HepG2 (cell line): ENCODE results near the gene ANKRD12. TPM values are rescaled to one million over a fixed set of nuclear protein-coding genes. Genes with fewer than 3 reads are reported as not detected.

ENCODE experiments used
- ADNP ChIP-seq: sonication (generic); formaldehyde crosslinking; IDR thresholded peaks from 2 replicates; pipeline ENCODE4 v1.4.0; 2020; ENCODE audit warnings: missing genetic modification reagents
- ARHGAP35 ChIP-seq: sonication (generic); formaldehyde crosslinking; IDR thresholded peaks from 2 replicates; pipeline ENCODE4 v1.9.0; 2022; ENCODE audit warnings: mild to moderate bottlenecking, inconsistent platforms, moderate library complexity, missing genetic modification reagents, borderline replicate concordance
- EED ChIP-seq: sonication (generic); formaldehyde crosslinking; IDR thresholded peaks from 2 replicates; pipeline ENCODE4 v1.5.0; 2020; ENCODE audit warnings: mild to moderate bottlenecking, missing genetic modification reagents
- ELF4 ChIP-seq: sonication (generic); formaldehyde crosslinking; IDR thresholded peaks from 2 replicates; pipeline ENCODE4 v1.5.0; 2020; ENCODE audit warnings: missing genetic modification reagents, mild to moderate bottlenecking, moderate library complexity, borderline replicate concordance
- FOXA3 ChIP-seq: IDR thresholded peaks from 2 replicates; pipeline ENCODE4 v1.6.1; 2016; ENCODE audit warnings: missing genetic modification reagents, missing compliant biosample characterization
- MTA3 ChIP-seq: sonication (generic); formaldehyde crosslinking; IDR thresholded peaks from 2 replicates; pipeline ENCODE4 v1.4.0; 2020; ENCODE audit warnings: missing genetic modification reagents
- NFYB ChIP-seq: sonication (generic); formaldehyde crosslinking; IDR thresholded peaks from 2 replicates; pipeline ENCODE4 v1.4.0; 2020; ENCODE audit warnings: missing genetic modification reagents
- PTBP1 ChIP-seq: fragments of 200-400 bp; formaldehyde crosslinking; IDR thresholded peaks from 2 replicates; pipeline ENCODE4 v1.6.1; 2018; ENCODE audit warnings: low read length, low read depth; ENCODE audit not compliant: poor library complexity, severe bottlenecking
- RNF219 ChIP-seq: sonication (generic); formaldehyde crosslinking; IDR thresholded peaks from 2 replicates; pipeline ENCODE4 v1.5.0; 2020; ENCODE audit warnings: mild to moderate bottlenecking, missing genetic modification reagents
- SMAD3 ChIP-seq: sonication (generic); formaldehyde crosslinking; IDR thresholded peaks from 2 replicates; pipeline ENCODE4 v1.4.0; 2020; ENCODE audit warnings: missing genetic modification reagents
- SMYD3 ChIP-seq: sonication (generic); formaldehyde crosslinking; IDR thresholded peaks from 2 replicates; pipeline ENCODE4 v1.8.1; 2023; ENCODE audit warnings: mild to moderate bottlenecking, missing genetic modification reagents
- STAT5B ChIP-seq: sonication (generic); formaldehyde crosslinking; IDR thresholded peaks from 2 replicates; pipeline ENCODE4 v1.4.0; 2020; ENCODE audit warnings: missing genetic modification reagents
- TCF7L2 ChIP-seq: IDR thresholded peaks from 2 replicates; pipeline ENCODE4 v1.6.1; 2011; ENCODE audit warnings: mild to moderate bottlenecking, low read depth, low read length, moderate library complexity
- U2AF2 ChIP-seq: fragments of 200-400 bp; formaldehyde crosslinking; IDR thresholded peaks from 2 replicates; pipeline ENCODE4 v1.6.1; 2017; ENCODE audit warnings: low read depth, mild to moderate bottlenecking, low read length
- ZNF281 ChIP-seq: sonication (generic); formaldehyde crosslinking; IDR thresholded peaks from 2 replicates; pipeline ENCODE4 v1.4.0; 2020; ENCODE audit warnings: missing genetic modification reagents, borderline replicate concordance
- ZNF468 ChIP-seq: sonication (generic); formaldehyde crosslinking; IDR thresholded peaks from 2 replicates; pipeline ENCODE4 v1.8.0; 2022; ENCODE audit warnings: mild to moderate bottlenecking, moderate library complexity, missing genetic modification reagents
- ZNF530 ChIP-seq: sonication (generic); formaldehyde crosslinking; IDR thresholded peaks from 2 replicates; pipeline ENCODE4 v1.5.0; 2020; ENCODE audit warnings: low read depth, mild to moderate bottlenecking, missing genetic modification reagents
- ZNF720 ChIP-seq: sonication (generic); formaldehyde crosslinking; IDR thresholded peaks from 2 replicates; pipeline ENCODE4 v1.4.0; 2020; ENCODE audit warnings: missing genetic modification reagents
- ZNF772 ChIP-seq: sonication (generic); formaldehyde crosslinking; IDR thresholded peaks from 2 replicates; pipeline ENCODE4 v1.5.0; 2020; ENCODE audit warnings: mild to moderate bottlenecking, missing genetic modification reagents
- ZXDC ChIP-seq: sonication (generic); formaldehyde crosslinking; IDR thresholded peaks from 2 replicates; pipeline ENCODE4 v1.5.0; 2020; ENCODE audit warnings: mild to moderate bottlenecking, missing genetic modification reagents
- polyA plus RNA-seq, 8 experiments: library from polyadenylated mRNA; depleted of rRNA in 3 of 8; stranded (reverse) in 7 of 8; unstranded in 1 of 8; fragments of >200 nt; fragmentation: Illumina TruSeq in 4 of 8; extraction: Trizol in 4 of 8; gene quantifications; 2 replicates each; pipeline versions ENCODE4 v1.2.1 to v1.2.3, GENCODE V29; 2011 to 2016; ENCODE audit warnings: low read depth in 4 of 8, missing spikeins in 1 of 8, mixed read lengths in 1 of 8; ENCODE audit not compliant: insufficient read depth in 1 of 8
- total RNA-seq, 5 experiments: library from RNA; depleted of rRNA; stranded (reverse); fragments of >200 nt; fragmentation: Illumina TruSeq; extraction: Trizol; gene quantifications; 2 replicates each; pipeline ENCODE4 v1.2.3, GENCODE V29; 2016; ENCODE audit warnings: low read depth in 1 of 5
- TF ChIP-seq, protein P1 (sequence below): sonication (generic); formaldehyde crosslinking; IDR thresholded peaks from 2 replicates; pipeline ENCODE4 v1.4.0; 2020; ENCODE audit warnings: missing genetic modification reagents, mild to moderate bottlenecking, borderline replicate concordance

ANKRD12 gene
- total and polyA plus RNA-seq, 2 of the 13 experiments (the other 11 are each of a cell fraction or from before 2014, with no cell fraction given), result 6.0 to 23.2 TPM

DNA sequence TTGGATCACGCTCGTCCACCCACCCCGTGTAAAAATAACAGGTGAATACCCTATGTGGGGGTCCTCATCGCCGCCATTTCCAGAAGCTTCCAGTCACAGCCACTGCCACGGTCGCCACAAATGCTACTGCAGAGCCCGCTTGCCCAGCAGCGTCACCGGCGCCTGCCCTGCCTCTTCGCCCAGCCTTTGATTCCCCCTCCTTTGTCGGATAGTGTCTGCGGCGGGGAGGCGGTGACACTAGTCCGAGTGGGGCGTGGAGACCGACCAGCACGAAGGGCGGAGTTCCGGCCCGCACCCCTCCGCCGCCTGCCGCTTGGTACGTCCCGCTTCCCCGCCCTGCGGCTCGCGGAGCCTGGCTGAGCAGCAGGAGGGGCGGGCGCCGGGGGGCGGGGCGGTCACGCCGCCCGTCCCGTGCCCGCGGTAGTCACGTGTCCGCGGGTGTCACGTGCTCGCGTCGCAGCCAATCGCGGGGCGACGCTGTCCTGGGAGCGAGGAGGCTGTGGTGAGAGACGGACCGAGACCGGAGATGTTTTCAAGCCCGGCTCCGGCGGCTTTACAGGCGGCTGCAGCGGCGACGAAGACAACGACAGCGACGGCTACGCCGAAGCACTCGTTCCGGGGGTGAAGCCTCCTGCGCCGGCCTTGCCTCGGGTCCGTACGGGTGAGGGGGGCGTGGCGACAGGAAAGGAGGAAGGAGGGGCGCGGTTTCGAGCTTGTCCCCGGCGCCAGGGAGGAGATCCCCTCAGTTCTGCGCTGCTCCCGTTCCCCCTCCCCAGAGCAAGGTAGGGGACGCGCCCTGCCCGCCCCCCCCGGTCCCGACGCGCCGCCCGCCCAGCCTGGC lies at the start of gene ANKRD12 (continued):
- TF ChIP-seq, protein P1, sequence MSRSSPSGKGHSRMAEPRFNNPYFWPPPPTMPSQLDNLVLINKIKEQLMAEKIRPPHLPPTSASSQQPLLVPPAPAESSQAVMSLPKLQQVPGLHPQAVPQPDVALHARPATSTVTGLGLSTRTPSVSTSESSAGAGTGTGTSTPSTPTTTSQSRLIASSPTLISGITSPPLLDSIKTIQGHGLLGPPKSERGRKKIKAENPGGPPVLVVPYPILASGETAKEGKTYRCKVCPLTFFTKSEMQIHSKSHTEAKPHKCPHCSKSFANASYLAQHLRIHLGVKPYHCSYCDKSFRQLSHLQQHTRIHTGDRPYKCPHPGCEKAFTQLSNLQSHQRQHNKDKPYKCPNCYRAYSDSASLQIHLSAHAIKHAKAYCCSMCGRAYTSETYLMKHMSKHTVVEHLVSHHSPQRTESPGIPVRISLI (CRISPR knock-in tag), result peak; percentile 60; the same call in 1 of the 2 replicates
- TF ChIP-seq ZXDC (CRISPR knock-in tag) (no peak), EED (CRISPR knock-in tag) (no peak), SMYD3 (CRISPR knock-in tag) (0 out of 2 replicates have a peak, but pooled peaks have one; percentile 35), FOXA3 (CRISPR knock-in tag) (peak; percentile 30; the same call in 1 of the 2 replicates), PTBP1 (no peak), ARHGAP35 (CRISPR knock-in tag) (no peak), ZNF468 (no peak; the same call in 1 of the 2 replicates), SMAD3 (no peak), TCF7L2 (no peak), ZNF772 (peak; percentile 89), ADNP (CRISPR knock-in tag) (no peak), ZNF281 (CRISPR knock-in tag) (peak; percentile 57; the same call in 1 of the 2 replicates), ZNF720 (no peak), U2AF2 (no peak), RNF219 (CRISPR knock-in tag) (no peak), ZNF530 (no peak), NFYB (CRISPR knock-in tag) (peak; percentile 87), ELF4 (CRISPR knock-in tag) (0 out of 2 replicates have a peak, but pooled peaks have one; percentile 48), STAT5B (CRISPR knock-in tag) (no peak), MTA3 (no peak)
